HG02759 (cell line): ENCODE data around the gene NTN5.

Source experiments
- ATAC-seq: cut with Tn5 transposase; IDR thresholded peaks from one replicate; pipeline ENCODE4 v1.9.1; 2021; ENCODE audit warnings: mild to moderate bottlenecking, moderate library complexity; ENCODE audit not compliant: unreplicated experiment

The NTN5 gene

DNA sequence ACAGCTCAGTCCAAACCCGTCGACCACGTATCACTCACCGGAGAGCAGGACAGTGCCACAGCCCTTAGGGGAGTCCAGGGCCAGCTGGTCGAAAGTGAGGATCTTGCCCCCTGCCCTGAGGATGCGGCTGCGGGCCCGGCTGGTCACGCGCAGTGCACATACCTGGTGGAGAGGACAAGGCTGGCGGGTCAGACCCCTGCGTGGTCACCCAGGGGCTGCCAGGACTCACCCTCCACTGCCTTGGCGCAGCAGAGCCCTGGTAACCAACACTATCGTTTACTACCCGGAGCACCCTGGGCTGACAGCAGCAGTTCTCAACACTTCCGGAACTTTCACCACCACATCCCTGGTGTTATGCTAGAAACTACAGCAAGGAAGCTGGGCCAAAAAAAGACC, 56.8 kb downstream of the NTN5 start:
- no peak for ATAC-seq

DNA sequence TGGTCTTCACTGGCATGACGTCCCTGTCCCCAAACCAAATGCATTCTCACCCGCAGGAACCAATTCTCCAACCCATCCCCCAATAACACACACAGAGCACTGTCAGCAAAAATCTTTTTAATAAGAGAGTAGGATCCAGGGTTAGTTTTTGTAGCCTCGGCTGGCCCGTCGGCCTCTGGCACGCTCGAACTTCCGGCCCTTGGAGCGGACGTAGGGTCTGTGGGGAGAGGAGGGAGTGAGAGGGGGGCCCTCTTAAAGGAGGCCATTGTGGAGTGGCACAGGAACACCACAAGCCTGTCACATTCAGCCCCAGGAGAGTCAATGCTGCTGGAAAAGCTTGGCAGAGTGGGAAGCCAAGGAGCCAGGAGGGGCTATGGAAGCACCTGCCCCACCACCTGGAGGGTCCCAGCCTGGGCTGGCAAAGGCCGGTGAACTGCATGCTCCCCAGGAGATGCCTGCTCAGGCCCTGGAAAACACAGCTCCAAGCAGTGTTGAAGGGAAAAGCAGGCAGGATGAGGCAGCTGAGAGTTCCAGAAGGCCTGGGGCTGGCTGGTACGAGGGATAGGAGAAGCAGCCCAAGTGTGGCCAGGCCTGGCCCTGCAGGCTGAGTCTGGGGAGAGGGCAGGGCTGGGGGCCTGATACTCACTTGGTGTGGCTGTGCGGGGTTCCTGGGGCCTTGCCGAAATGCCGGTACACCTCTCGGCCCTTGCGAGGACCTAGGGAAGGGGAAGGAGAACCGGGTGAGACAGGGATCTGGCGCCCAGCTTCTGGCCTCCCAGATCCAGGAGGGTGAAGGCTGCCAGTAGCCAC, 57.4 kb downstream of the NTN5 start:
- no peak for ATAC-seq

DNA sequence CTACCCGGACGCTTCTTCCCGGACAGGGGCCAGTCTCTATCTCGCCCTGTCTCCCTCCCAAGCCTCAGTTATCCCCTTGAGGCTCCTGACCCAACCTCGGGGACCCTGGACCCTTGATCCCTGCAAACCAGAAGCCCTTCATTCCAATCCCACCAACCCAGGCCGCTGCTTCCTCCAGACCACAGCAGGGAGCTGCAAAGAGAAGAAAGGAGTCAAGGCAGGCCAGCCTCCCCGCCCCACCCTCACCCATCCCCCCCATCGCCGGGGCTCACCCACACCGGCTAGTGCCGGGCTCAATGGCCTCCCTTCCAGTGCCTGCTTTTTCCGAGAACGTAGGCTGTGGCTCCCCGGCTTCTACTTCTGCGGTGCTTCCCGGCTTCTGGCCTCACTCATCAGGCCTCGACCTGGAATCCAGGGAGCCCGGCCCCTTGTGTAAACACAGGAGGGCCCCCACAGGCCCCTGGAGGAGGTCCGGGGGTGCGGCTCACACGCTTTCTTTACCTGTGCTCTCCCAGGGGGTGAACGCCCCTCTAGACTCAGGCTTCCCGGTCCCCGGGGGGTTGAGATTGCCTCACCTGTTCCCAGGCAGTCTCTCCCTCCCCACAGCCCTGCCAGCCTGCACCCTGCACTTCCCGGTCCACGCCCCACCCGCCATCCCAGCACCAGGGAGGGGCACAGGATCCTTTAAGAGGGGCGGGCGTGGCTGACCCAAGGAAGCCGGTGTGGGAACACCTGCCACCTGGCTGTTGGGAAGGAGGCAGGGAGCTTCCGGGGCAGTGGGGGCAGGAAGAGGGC, 58.2 kb downstream of the NTN5 start, which contains the start of gene FAM83E:
FAM83E (minus strand) TSS at position 641 of the 795 bp plus-strand sequence. CDS start 1,704 bp downstream, outside the sequence.
- ATAC-seq = no peak

DNA sequence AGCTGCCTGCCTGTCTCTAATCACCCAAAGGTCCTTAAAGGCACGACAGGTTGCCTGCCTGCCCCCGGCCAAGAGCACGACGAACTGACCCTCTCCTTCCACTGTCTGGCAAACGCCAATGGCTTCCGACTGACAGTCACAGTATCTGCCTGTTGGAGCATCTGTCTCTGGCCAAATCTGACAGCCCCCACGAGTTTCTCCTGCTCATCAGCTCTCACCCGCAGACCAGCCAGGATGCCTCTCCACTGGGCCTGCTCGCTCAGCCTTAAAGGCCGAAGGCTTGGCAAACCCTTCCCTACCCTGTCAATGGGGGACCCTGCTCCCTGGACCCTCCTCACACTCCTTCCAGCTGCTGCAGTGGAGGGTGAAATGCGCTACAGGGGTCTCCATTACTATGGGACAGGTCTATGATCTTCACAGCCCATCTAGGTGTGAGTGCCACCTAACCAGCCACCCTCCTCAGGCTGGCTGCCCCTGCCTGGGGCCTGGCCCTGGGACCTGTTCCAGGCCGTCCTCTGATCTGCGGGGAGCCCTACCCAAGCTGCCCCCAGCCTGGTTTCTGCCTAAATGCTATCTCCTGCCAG, 58.9 kb downstream of the NTN5 start:
- ATAC-seq = no peak

DNA sequence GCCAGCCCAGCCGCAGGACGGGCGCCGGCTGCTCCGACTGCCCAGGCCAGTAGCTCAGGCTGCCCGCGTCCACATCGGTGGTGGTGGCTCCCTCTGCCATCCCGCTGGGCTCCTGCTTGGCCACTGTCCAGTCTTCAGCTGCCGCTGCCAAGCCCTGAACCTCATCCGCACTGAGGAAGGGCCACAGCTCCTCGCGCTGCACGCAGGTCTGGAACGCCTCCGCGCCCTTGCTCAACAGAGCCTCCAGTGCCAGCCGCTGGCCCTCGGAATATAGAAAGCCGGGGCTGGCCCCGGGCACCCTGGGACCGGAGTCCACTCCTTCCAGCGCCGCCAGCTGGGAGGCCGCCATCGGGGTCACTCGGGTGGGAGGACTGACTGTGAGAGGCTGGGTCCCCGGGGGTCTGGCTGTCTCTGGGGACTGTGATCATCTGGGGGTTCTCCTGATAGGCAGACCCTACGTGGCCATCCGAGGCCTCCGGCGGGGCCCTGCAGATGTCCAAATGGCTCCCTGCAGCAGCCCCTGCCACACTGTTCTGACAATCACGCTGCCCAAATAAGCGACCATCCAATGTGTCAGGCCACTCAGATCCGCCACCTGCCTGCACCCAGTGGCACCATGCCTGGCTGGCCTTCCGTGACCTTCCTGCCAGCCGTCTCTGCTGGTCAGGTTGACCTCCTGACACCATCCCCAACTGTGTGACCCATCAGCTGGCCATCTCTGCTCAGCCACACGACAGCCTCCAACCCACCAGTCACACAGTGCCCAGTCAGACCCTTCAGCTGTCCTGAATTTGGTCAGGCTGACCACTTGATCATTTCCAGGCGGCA, 59.6 kb downstream of the NTN5 start:
- ATAC-seq = no peak

DNA sequence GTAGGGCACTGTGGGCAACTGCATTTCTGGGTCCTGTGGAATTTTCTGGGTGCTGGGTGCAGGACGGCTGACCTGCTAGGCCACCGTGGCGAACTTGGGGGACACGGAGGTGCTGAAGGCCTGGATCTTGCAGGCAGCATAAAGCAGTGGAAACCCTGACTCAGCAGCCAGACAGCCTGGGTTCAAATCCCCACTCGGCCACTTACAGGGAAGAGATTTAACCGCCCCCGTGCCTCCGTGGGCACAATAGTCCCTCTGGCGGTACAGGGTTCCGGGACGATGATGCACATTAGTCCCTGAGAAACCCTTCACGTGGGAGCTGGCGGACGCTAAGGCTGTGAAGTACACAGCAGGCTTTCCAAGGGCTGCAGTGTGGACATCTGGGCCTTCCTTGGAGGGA, 60.9 kb downstream of the NTN5 start:
- ATAC-seq = no peak
